Neuron (in vitro differentiated cells): ENCODE measurements around the gene FGF14.

Experiments used
- H2AFZ ChIP-seq: one replicate; pipeline ENCODE4 v1.6.1; 2013; ENCODE audit warnings: low read depth, mild to moderate bottlenecking, inconsistent platforms, low read length, moderate library complexity
- H3K27me3 ChIP-seq: one replicate; pipeline ENCODE4 v1.6.1; 2013; ENCODE audit warnings: low read length; ENCODE audit not compliant: insufficient read depth
- H3K36me3 ChIP-seq: one replicate; pipeline ENCODE4 v1.6.1; 2013; ENCODE audit warnings: low read length; ENCODE audit not compliant: insufficient read depth
- H3K4me1 ChIP-seq: one replicate; pipeline ENCODE4 v1.6.1; 2013; ENCODE audit warnings: low read length; ENCODE audit not compliant: insufficient read depth
- H3K4me3 ChIP-seq: 2 replicates; pipeline ENCODE4 v1.5.1; 2013; ENCODE audit warnings: mild to moderate bottlenecking, low read length, moderate library complexity
- H3K9me3 ChIP-seq: one replicate; pipeline ENCODE4 v1.6.1; 2013; ENCODE audit warnings: low read length

The FGF14 gene

GRCh38 chr13:102318233-102318632 is 83.6 kb downstream of the FGF14 start:
- no peaks in the 10 kb centered on the region for H3K27me3 ChIP-seq
- no peaks in the 10 kb centered on the region for H3K9me3 ChIP-seq
- no peaks in the 10 kb centered on the region for H3K36me3 ChIP-seq
- H2AFZ ChIP-seq, result no peak overlapping the region
- H3K4me1 ChIP-seq, result no peaks in the 10 kb centered on the region
- no peak overlapping the region for H3K4me3 ChIP-seq

- H3K36me3 ChIP-seq, result no peaks in the 10 kb centered on the region
- no peaks in the 10 kb centered on the region for H3K9me3 ChIP-seq
- no peak overlapping the region for H2AFZ ChIP-seq
- H3K4me3 ChIP-seq, result no peak overlapping the region
- H3K27me3 ChIP-seq, result no peaks in the 10 kb centered on the region
- H3K4me1 ChIP-seq, result no peaks in the 10 kb centered on the region
These were observed 84.3 kb downstream of the FGF14 start for GRCh38 chr13:102317593-102317992.

- no peaks in the 10 kb centered on the region for H3K27me3 ChIP-seq
- no peaks in the 10 kb centered on the region for H3K9me3 ChIP-seq
- no peak overlapping the region for H3K4me3 ChIP-seq
- H2AFZ ChIP-seq, result no peak overlapping the region
- H3K36me3 ChIP-seq, result no peaks in the 10 kb centered on the region
- H3K4me1 ChIP-seq, result no peaks in the 10 kb centered on the region
These were observed 85.1 kb downstream of the FGF14 start for GRCh38 chr13:102316732-102317131.

GRCh38 chr13:102312841-102313240 is 89.0 kb downstream of the FGF14 start:
- Histone ChIP-seq H3K36me3 (no peaks in the 10 kb centered on the region), H3K9me3 (no peaks in the 10 kb centered on the region), H3K4me1 (no peaks in the 10 kb centered on the region), H3K4me3 (no peak overlapping the region), H3K27me3 (no peaks in the 10 kb centered on the region), H2AFZ (no peak overlapping the region)

GRCh38 chr13:102311901-102312300 is 89.9 kb downstream of the FGF14 start:
- H3K4me3 ChIP-seq, result no peak overlapping the region
- H3K27me3 ChIP-seq, result no peaks in the 10 kb centered on the region
- H3K36me3 ChIP-seq, result no peaks in the 10 kb centered on the region
- no peak overlapping the region for H2AFZ ChIP-seq
- no peaks in the 10 kb centered on the region for H3K9me3 ChIP-seq
- H3K4me1 ChIP-seq, result no peaks in the 10 kb centered on the region

- Histone ChIP-seq H2AFZ (no peak overlapping the region), H3K9me3 (no peaks in the 10 kb centered on the region), H3K4me1 (no peaks in the 10 kb centered on the region), H3K27me3 (no peaks in the 10 kb centered on the region), H3K36me3 (no peaks in the 10 kb centered on the region), H3K4me3 (no peak overlapping the region)
These were observed 90.4 kb downstream of the FGF14 start for GRCh38 chr13:102311419-102311796.

GRCh38 chr13:102310691-102311418 is 91.0 kb downstream of the FGF14 start:
- H3K4me3 ChIP-seq, result no peak overlapping the region
- H3K9me3 ChIP-seq, result no peaks in the 10 kb centered on the region
- H3K36me3 ChIP-seq, result no peaks in the 10 kb centered on the region
- H2AFZ ChIP-seq, result no peak overlapping the region
- no peaks in the 10 kb centered on the region for H3K4me1 ChIP-seq
- H3K27me3 ChIP-seq, result no peaks in the 10 kb centered on the region

GRCh38 chr13:102309110-102309509 is 92.7 kb downstream of the FGF14 start:
- Histone ChIP-seq H3K4me3 (no peak overlapping the region), H3K9me3 (no peaks in the 10 kb centered on the region), H2AFZ (no peak overlapping the region)

GRCh38 chr13:102302534-102302933 is 99.3 kb downstream of the FGF14 start:
- no peak overlapping the region for H2AFZ ChIP-seq
- H3K9me3 ChIP-seq, result no peaks in the 10 kb centered on the region
- no peaks in the 10 kb centered on the region for H3K36me3 ChIP-seq
- no peak overlapping the region for H3K4me3 ChIP-seq
- no peaks in the 10 kb centered on the region for H3K4me1 ChIP-seq
- H3K27me3 ChIP-seq, result no peaks in the 10 kb centered on the region

More at GRCh38 chr13:102309110-102309509, 92.7 kb downstream of the FGF14 start:
- Histone ChIP-seq H3K27me3 (no peaks in the 10 kb centered on the region), H3K36me3 (no peaks in the 10 kb centered on the region), H3K4me1 (no peaks in the 10 kb centered on the region)

- no peaks in the 10 kb centered on the region for H3K27me3 ChIP-seq
- H3K4me3 ChIP-seq, result no peak overlapping the region
- H3K9me3 ChIP-seq, result no peaks in the 10 kb centered on the region
- H3K4me1 ChIP-seq, result no peaks in the 10 kb centered on the region
- no peak overlapping the region for H2AFZ ChIP-seq
- no peaks in the 10 kb centered on the region for H3K36me3 ChIP-seq
These were observed 101.5 kb downstream of the FGF14 start for GRCh38 chr13:102300379-102300778.

- H3K4me3 ChIP-seq, result no peak overlapping the region
- H2AFZ ChIP-seq, result no peak overlapping the region
- no peaks in the 10 kb centered on the region for H3K36me3 ChIP-seq
- H3K4me1 ChIP-seq, result no peaks in the 10 kb centered on the region
- H3K9me3 ChIP-seq, result no peaks in the 10 kb centered on the region
- no peaks in the 10 kb centered on the region for H3K27me3 ChIP-seq
These were observed 102.5 kb downstream of the FGF14 start for GRCh38 chr13:102299366-102299765.

- H3K4me3 ChIP-seq, result no peak overlapping the region
- H3K27me3 ChIP-seq, result no peaks in the 10 kb centered on the region
- no peaks in the 10 kb centered on the region for H3K9me3 ChIP-seq
- no peaks in the 10 kb centered on the region for H3K36me3 ChIP-seq
- H3K4me1 ChIP-seq, result no peaks in the 10 kb centered on the region
- H2AFZ ChIP-seq, result no peak overlapping the region
These were observed 103.8 kb downstream of the FGF14 start for GRCh38 chr13:102298051-102298450.

GRCh38 chr13:102295316-102296048 is 106.4 kb downstream of the FGF14 start:
- no peaks in the 10 kb centered on the region for H3K36me3 ChIP-seq
- H3K27me3 ChIP-seq, result no peaks in the 10 kb centered on the region
- no peaks in the 10 kb centered on the region for H3K4me1 ChIP-seq
- H2AFZ ChIP-seq, result no peak overlapping the region
- no peak overlapping the region for H3K4me3 ChIP-seq
- H3K9me3 ChIP-seq, result no peaks in the 10 kb centered on the region
